Heart right ventricle (tissue), 16 donors: ENCODE measurements around the gene ADAT1. TPM values are rescaled to one million over a fixed set of nuclear protein-coding genes. Genes with fewer than 3 reads are reported as not detected.
A peak's percentile ranks its signal among the peaks of the same experiment; 100 is the strongest.

Experiments
- ATAC-seq, 8 donors: fragments of 200-7000 bp; cut with Tn5 transposase; one replicate each; pipeline ENCODE4 v1.9.1; 2020; ENCODE audit warnings: mild to moderate bottlenecking in 8 of 8, moderate library complexity in 8 of 8, moderate number of reproducible peaks in 1 of 8
- DNase-seq, 2 donors: peaks; one replicate each; pipeline ENCODE4 v3.0.0-alpha.2; 2020
- H3K27ac ChIP-seq, 10 donors: fragments of 200-600 bp; sonication (generic) in 2 of 10; one replicate each; pipeline versions ENCODE4 v1.5.0 to v1.8.0; 2020 to 2022; ENCODE audit warnings: mild to moderate bottlenecking in 3 of 10
- H3K27me3 ChIP-seq, 7 donors: fragments of 200-600 bp; one replicate each; pipeline ENCODE4 v1.8.0; 2021 to 2022; ENCODE audit warnings: mild to moderate bottlenecking in 2 of 7
- H3K36me3 ChIP-seq, 9 donors: fragments of 200-600 bp; sonication (generic) in 1 of 9; one replicate each; pipeline versions ENCODE4 v1.5.0 to v1.8.0; 2020 to 2022; ENCODE audit warnings: mild to moderate bottlenecking in 2 of 9
- H3K4me1 ChIP-seq, 9 donors: fragments of 200-600 bp; sonication (generic) in 1 of 9; one replicate each; pipeline versions ENCODE4 v1.5.0 to v1.8.0; 2020 to 2022; ENCODE audit warnings: mild to moderate bottlenecking in 4 of 9
- H3K4me3 ChIP-seq, 10 donors: fragments of 200-600 bp; sonication (generic) in 2 of 10; one replicate each; pipeline versions ENCODE4 v1.5.0 to v1.8.0; 2020 to 2022; ENCODE audit warnings: mild to moderate bottlenecking in 7 of 10, moderate library complexity in 2 of 10
- H3K9me3 ChIP-seq, 11 donors: fragments of 200-600 bp in 10 of 11; sonication (generic) in 2 of 11; one replicate each; pipeline versions ENCODE4 v1.5.0 to v1.8.0; 2013 to 2022; ENCODE audit warnings: mild to moderate bottlenecking in 2 of 11, control low read depth in 1 of 11, moderate library complexity in 1 of 11
- CTCF ChIP-seq, 9 donors: fragments of 200-600 bp; sonication (generic) in 2 of 9; IDR thresholded peaks; one replicate each; pipeline versions ENCODE4 v1.5.0 to v1.8.0; 2021 to 2022; ENCODE audit warnings: antibody characterized with exemption in 9 of 9, mild to moderate bottlenecking in 5 of 9, moderate library complexity in 1 of 9
- WGBS, 2 donors: extraction: QIAGEN DNeasy Blood & Tissue Kit; methylation state at CpG; one replicate each; pipeline ENCODE4 v1.1.7; 2013; ENCODE audit warnings: inconsistent platforms in 1 of 2; 5-methylcytosine and 5-hydroxymethylcytosine counted together
- intact Hi-C, 10 donors: fragments of 100-400 bp; cut with DNase I; formaldehyde crosslinking; loops; one replicate each; pipeline versions ENCODE4 v1.11.1 to v1.14.2; 2022
- polyA plus RNA-seq, 2 donors: library from polyadenylated mRNA; stranded (reverse); fragments of 200-250 nt; gene quantifications; one replicate each; pipeline ENCODE4 v1.2.3, GENCODE V29; 2013
- total RNA-seq, 10 donors: library from RNA; stranded (reverse); fragmentation: NEBNext Ultra II Directional in 3 of 10; extraction: Animal tissue kit (Norgen Biotek cat#: 25700) in 3 of 10; gene quantifications; one replicate each; pipeline versions ENCODE4 v1.2.1 to v1.2.4, GENCODE V29; 2021 to 2023
- donor health status: Arrhythmogenic right ventricular cardiomyopathy.
- donor health status: ischemic (EF 13 %, LVEDD 7.1; RV severe dilation, severe dysfunction).
- donor health status: healthy with polysubstance abuse.
- donor health status: DM: no; HTN: yes; CAD: no.
- donor health status: DM: no; HTN: no; CAD: no.
- donor health status: ischemic (EF 25% LVEDD 6.9; RV normal size, moderate dysfunction).
- donor health status: ischemic (EF 25% LVEDD 5.7; RV mildly dilated, moderate dysfunction).
- donor health status: healthy.
- donor health status: DM: yes; HTN: yes; CAD: no.
- donor health status: Ischemic cardiomyopathy.
- donor health status: ischemic (EF 35%, LVEDD 5.7; RV mildly dilated, moderate dysfunction).
- donor health status: nonischemic (EF 11% LVEDD 7.7; RV severe dilation, severe dysfunction).
- donor health status: DM: yes; HTN: yes; CAD: no.
- donor health status: PGD.
- donor health status: ischemic (EF 29% LVEDD 5.4; RV normal size, mild dysfunction).
- donor health status: nonischemic (EF 23%, LVEDD 6.1; RV moderate dilation, normal function).

ADAT1 gene
- total and polyA plus RNA-seq, 12 donors = 6.1 to 30.6 (median 20.5) TPM

- peaks cover 10 to 53% (median 44%) of the 10 kb centered on the region in 9 donors for H3K4me1 ChIP-seq
- peaks cover 0 to 7% (median 0%) of the 10 kb centered on the region in 9 donors for H3K36me3 ChIP-seq
- no peaks in the 10 kb centered on the region for H3K27me3 ChIP-seq
- H3K9me3 ChIP-seq = no peaks in the 10 kb centered on the region
- intact Hi-C loops = loop anchor here in 2 of 10 donors (1.0 to 5.0 kb wide), 3 partner anchors 20 to 34 kb away; partner anchors contain the start of genes ADAT1 (in 1 of the 2) and TMEM231 (in 1 of the 2)
- no peak for ATAC-seq
- WGBS, 2 donors = 94 to 96% methylated on average over 4 of the region's 4 CpGs
- no peak for DNase-seq
- H3K27ac ChIP-seq = peak overlapping the region; percentile 54 to 94 (median 81)
- H3K4me3 ChIP-seq = no peak overlapping the region
- no peak for TF ChIP-seq CTCF (IDR thresholded peaks at IDR 0.05)
Observed at GRCh38 chr16:75588716-75589115, 34.4 kb downstream of the ADAT1 start.

- Histone ChIP-seq H3K4me1 (peaks cover 0 to 11% (median 7%) of the 10 kb centered on the region in 9 donors), H3K9me3 (no peaks in the 10 kb centered on the region), H3K4me3 (no peak overlapping the region), H3K36me3 (peaks cover 0 to 31% (median 15%) of the 10 kb centered on the region in 9 donors), H3K27ac (no peak overlapping the region), H3K27me3 (no peaks in the 10 kb centered on the region)
- DNase-seq = no peak
- no peak for TF ChIP-seq CTCF (IDR thresholded peaks at IDR 0.05)
- intact Hi-C loops = no loop called here
- 80 to 82% methylated on average over 3 of the region's 3 CpGs for WGBS, 2 donors
- ATAC-seq = no peak
Observed at GRCh38 chr16:75584108-75584507, 39.0 kb downstream of the ADAT1 start.

- H3K4me3 ChIP-seq = no peak overlapping the region
- H3K27ac ChIP-seq = no peak overlapping the region
- peaks cover 0 to 72% (median 48%) of the 10 kb centered on the region in 9 donors for H3K36me3 ChIP-seq
- WGBS, 2 donors = 88 to 96% methylated on average over 7 of the region's 7 CpGs
- H3K4me1 ChIP-seq = peaks cover 0 to 34% (median 8%) of the 10 kb centered on the region in 9 donors
- DNase-seq (no peak), ATAC-seq (no peak)
- TF ChIP-seq CTCF (IDR thresholded peaks at IDR 0.05) = no peak
- no peaks in the 10 kb centered on the region for H3K27me3 ChIP-seq
- intact Hi-C loops = no loop called here
- H3K9me3 ChIP-seq = no peaks in the 10 kb centered on the region
Observed at GRCh38 chr16:75579281-75579834, 43.7 kb downstream of the ADAT1 start.

GRCh38 chr16:75578725-75579124 lies 44.4 kb downstream of the ADAT1 start:
- no peak for DNase-seq

More at GRCh38 chr16:75578725-75579124, 44.4 kb downstream of the ADAT1 start:
- no peaks in the 10 kb centered on the region for H3K9me3 ChIP-seq
- H3K4me3 ChIP-seq = no peak overlapping the region
- intact Hi-C loops = no loop called here
- no peak overlapping the region for H3K27ac ChIP-seq
- no peaks in the 10 kb centered on the region for H3K27me3 ChIP-seq
- ATAC-seq = no peak
- H3K36me3 ChIP-seq = peaks cover 0 to 78% (median 54%) of the 10 kb centered on the region in 9 donors
- no peak for TF ChIP-seq CTCF (IDR thresholded peaks at IDR 0.05)
- 90 to 92% methylated on average over 2 of the region's 2 CpGs for WGBS, 2 donors
- peaks cover 0 to 40% (median 13%) of the 10 kb centered on the region in 9 donors for H3K4me1 ChIP-seq
